Stimulated activated CD8-positive, alpha-beta memory T cell treated with anti-CD3 and anti-CD28 coated beads, Interleukin-12 subunit alpha, Interleukin-12 subunit beta, amount 100 ng/mL, for 24 hours (primary cell): ENCODE measurements around the gene KRTAP4-1.
"Not testable (repeated sequence)": the region's sequence is repeated elsewhere in the genome, so short reads cannot be mapped to it uniquely, and the experiment has no call there.

Experiments used
- DNase-seq: peaks from one replicate; pipeline ENCODE4 v3.0.0-alpha.2; 2020; ENCODE audit errors: extremely low read depth

KRTAP4-1 gene

GRCh38 chr17:41171886-41172285 is 12.8 kb downstream of the KRTAP4-1 start:
- DNase-seq, result no peak

- no peak for DNase-seq
These were observed 16.6 kb downstream of the KRTAP4-1 start, which contains the start of gene KRTAP4-3 for GRCh38 chr17:41168121-41168520. Gene KRTAP4-3 (minus strand): TSS chr17:41168221. CDS start chr17:41168172, 49 bp downstream.

GRCh38 chr17:41167561-41167960 is 17.1 kb downstream of the KRTAP4-1 start:
- DNase-seq, result no peak

- DNase-seq, result no peak
These were observed 20.9 kb downstream of the KRTAP4-1 start for GRCh38 chr17:41163828-41164227.

GRCh38 chr17:41160648-41161047 is 24.1 kb downstream of the KRTAP4-1 start, which contains the start of gene KRTAP4-4:
Gene KRTAP4-4 (minus strand): TSS chr17:41160748. CDS start chr17:41160691, 57 bp downstream.
- no peak for DNase-seq

GRCh38 chr17:41160190-41160589 is 24.5 kb downstream of the KRTAP4-1 start:
- not testable (repeated sequence) for DNase-seq

- no peak for DNase-seq
These were observed 30.9 kb downstream of the KRTAP4-1 start for GRCh38 chr17:41153856-41154255.

GRCh38 chr17:41151525-41151924 is 33.2 kb downstream of the KRTAP4-1 start:
- DNase-seq, result no peak

- DNase-seq, result no peak
These were observed 34.7 kb downstream of the KRTAP4-1 start for GRCh38 chr17:41150026-41150425.

- no peak for DNase-seq
These were observed 35.1 kb downstream of the KRTAP4-1 start, which contains the start of gene KRTAP4-5 for GRCh38 chr17:41149652-41149985. Gene KRTAP4-5 (minus strand): TSS chr17:41149825. CDS start chr17:41149767, 58 bp downstream.

GRCh38 chr17:41148971-41149651 is 35.6 kb downstream of the KRTAP4-1 start:
- not testable (repeated sequence) for DNase-seq

- no peak for DNase-seq
These were observed 37.0 kb downstream of the KRTAP4-1 start for GRCh38 chr17:41147531-41148204.

- DNase-seq, result no peak
These were observed 39.5 kb downstream of the KRTAP4-1 start for GRCh38 chr17:41145261-41145660.

GRCh38 chr17:41144846-41145245 is 39.9 kb downstream of the KRTAP4-1 start:
- no peak for DNase-seq

GRCh38 chr17:41141361-41141760 is 43.4 kb downstream of the KRTAP4-1 start:
- no peak for DNase-seq

GRCh38 chr17:41140360-41141131 is 44.2 kb downstream of the KRTAP4-1 start, which contains the start of gene KRTAP4-6:
Gene KRTAP4-6 (minus strand): TSS chr17:41140544. CDS start chr17:41140487, 57 bp downstream.
- DNase-seq, result no peak

GRCh38 chr17:41139865-41140264 is 44.8 kb downstream of the KRTAP4-1 start:
- not testable (repeated sequence) for DNase-seq
